T-cell (primary cell): ENCODE results near the gene ACSL3. TPM values are rescaled to one million over a fixed set of nuclear protein-coding genes. Genes with fewer than 3 reads are reported as not detected.

Experiments
- ATAC-seq, 4 experiments: fragments of 200-7000 bp in 3 of 4; fragments of 150-1000 bp in 1 of 4; cut with Tn5 transposase; replicated peaks in 1 of 4; 1 replicate in 3 of 4; 2 replicates in 1 of 4; pipeline ENCODE4 v1.10.0; 2021; ENCODE audit warnings: moderate library complexity in 3 of 4, mild to moderate bottlenecking in 2 of 4, moderate number of reproducible peaks in 1 of 4
- CTCF ChIA-PET, 2 donors: fragments of 300-600 bp; sonication (Branson Sonifier 250); formaldehyde crosslinking; loops; one replicate each; lab custom pipeline; 2022; ENCODE audit warnings: antibody characterized with exemption in 2 of 2; lab: Charles Lee
- POLR2A ChIA-PET, 2 donors: fragments of 300-600 bp; sonication (Branson Sonifier 250); formaldehyde crosslinking; loops; one replicate each; lab custom pipeline; 2022; ENCODE audit warnings: antibody characterized with exemption in 2 of 2; lab: Charles Lee
- DNase-seq, 35 experiments: peaks; one replicate each; pipeline versions ENCODE4 v3.0.0 to v3.0.0-alpha.2; 2013 to 2023
- H3K27ac ChIP-seq: one replicate; pipeline ENCODE4 v1.5.1; 2013; ENCODE audit warnings: low read length
- H3K27me3 ChIP-seq, 2 experiments: replicated peaks in 1 of 2; 1 replicate in 1 of 2; 2 replicates in 1 of 2; pipeline versions ENCODE4 v1.6.1 to v1.7.0; 2013; ENCODE audit warnings: low read length in 1 of 2, mixed read lengths in 1 of 2; ENCODE audit not compliant: control insufficient read depth in 2 of 2, insufficient read depth in 2 of 2; ENCODE audit errors: extremely low read depth in 1 of 2
- H3K36me3 ChIP-seq, 2 donors: 1 replicate in 1 of 2; 2 replicates in 1 of 2; pipeline versions ENCODE4 v1.6.1 to v1.7.0; 2013; ENCODE audit warnings: low read length in 1 of 2; ENCODE audit not compliant: control insufficient read depth in 2 of 2, insufficient read depth in 1 of 2; ENCODE audit errors: extremely low read depth in 1 of 2
- H3K4me1 ChIP-seq, 2 experiments: 1 replicate in 1 of 2; 2 replicates in 1 of 2; pipeline versions ENCODE4 v1.6.1 to v1.7.0; 2013; ENCODE audit warnings: low read length in 2 of 2, mixed read lengths in 1 of 2; ENCODE audit not compliant: insufficient read depth in 2 of 2, control insufficient read depth in 1 of 2; ENCODE audit errors: extremely low read depth in 1 of 2
- H3K4me3 ChIP-seq, 2 donors: 1 replicate in 1 of 2; 2 replicates in 1 of 2; pipeline versions ENCODE4 v1.5.1 to v1.7.0; 2013; ENCODE audit warnings: mild to moderate bottlenecking in 2 of 2, low read length in 1 of 2, moderate library complexity in 1 of 2; ENCODE audit not compliant: control insufficient read depth in 1 of 2; ENCODE audit errors: extremely low read depth in 1 of 2
- H3K9me3 ChIP-seq: 2 replicates; pipeline ENCODE4 v1.7.0; 2013
- H3K27ac Mint-ChIP-seq, 2 donors: one replicate each; pipeline ENCODE4 v1.8.0; 2020 to 2021; ENCODE audit warnings: mild to moderate bottlenecking in 2 of 2, mixed read lengths in 2 of 2
- H3K27me3 Mint-ChIP-seq, 2 donors: one replicate each; pipeline ENCODE4 v1.8.0; 2021 to 2022; ENCODE audit warnings: mixed read lengths in 2 of 2
- H3K36me3 Mint-ChIP-seq: one replicate; pipeline ENCODE4 v1.8.0; 2021; ENCODE audit warnings: mixed read lengths
- H3K4me1 Mint-ChIP-seq, 3 donors: one replicate each; pipeline ENCODE4 v1.8.0; 2020 to 2022; ENCODE audit warnings: mixed read lengths in 3 of 3, mild to moderate bottlenecking in 1 of 3
- H3K4me3 Mint-ChIP-seq, 3 donors: one replicate each; pipeline ENCODE4 v1.8.0; 2020 to 2022; ENCODE audit warnings: mild to moderate bottlenecking in 3 of 3, mixed read lengths in 3 of 3, moderate library complexity in 3 of 3
- H3K9me3 Mint-ChIP-seq, 3 donors: one replicate each; pipeline ENCODE4 v1.8.0; 2020 to 2022; ENCODE audit warnings: mixed read lengths in 3 of 3
- WGBS: methylation state at CpG from one replicate; pipeline ENCODE4 v1.1.5; 2013; ENCODE audit warnings: missing lambda C conversion rate; ENCODE audit not compliant: insufficient coverage; 5-methylcytosine and 5-hydroxymethylcytosine counted together
- total RNA-seq, 35 experiments: library from RNA in 6 of 35; stranded (reverse) in 6 of 35; fragments of 120-200 nt in 1 of 35; gene quantifications; one replicate each; pipeline versions ENCODE4 v1.2.1 to v1.2.4 and lab custom pipeline; 2013 to 2026

Gene ACSL3
- total RNA-seq, 5 donors from 2014 or later (not counting 1 experiment from before 2014, with no cell fraction given), result 23.9 to 82.4 (median 26.5) TPM

DNA sequence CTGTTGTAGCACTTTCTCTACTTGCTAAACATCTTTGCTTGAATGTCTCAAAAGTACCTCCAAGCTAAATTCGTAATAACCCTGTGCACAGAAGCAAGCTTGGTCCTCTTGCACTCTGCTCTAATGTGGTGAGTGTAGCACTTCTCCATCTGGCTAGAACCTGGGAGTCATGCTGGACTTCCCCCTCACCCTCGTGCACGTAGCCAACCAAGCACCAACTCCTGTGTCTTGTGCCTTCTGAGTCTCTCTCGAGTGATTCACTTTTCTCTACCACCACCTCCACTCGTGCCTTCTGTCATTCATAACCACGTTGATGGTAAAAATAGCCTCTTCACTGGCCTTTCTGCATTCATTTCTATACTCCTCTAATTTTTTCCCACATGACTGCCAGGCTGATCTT lies 99.3 kb downstream of the ACSL3 start:
- POLR2A ChIA-PET, result no interaction called here
- Histone ChIP-seq H3K9me3 (no peaks in the 10 kb centered on the region), H3K36me3 (no peaks in the 10 kb centered on the region), H3K27ac (no peak overlapping the region), H3K4me1 (no peaks in the 10 kb centered on the region), H3K27me3 (peaks cover 0 to 5% of the 10 kb centered on the region in 2 experiments), H3K4me3 (no peak overlapping the region)
- ATAC-seq (no peak), DNase-seq (no peak)
- peaks cover 24 to 32% of the 10 kb centered on the region in 2 donors for H3K27me3 Mint-ChIP-seq
- WGBS, result 43% methylated on average over 6 of the region's 6 CpGs
- no peak overlapping the region for H3K27ac Mint-ChIP-seq
- H3K4me1 Mint-ChIP-seq, result no peaks in the 10 kb centered on the region
- H3K36me3 Mint-ChIP-seq, result no peaks in the 10 kb centered on the region
- CTCF ChIA-PET, result no interaction called here
- H3K4me3 Mint-ChIP-seq, result no peak overlapping the region
- no peaks in the 10 kb centered on the region for H3K9me3 Mint-ChIP-seq

DNA sequence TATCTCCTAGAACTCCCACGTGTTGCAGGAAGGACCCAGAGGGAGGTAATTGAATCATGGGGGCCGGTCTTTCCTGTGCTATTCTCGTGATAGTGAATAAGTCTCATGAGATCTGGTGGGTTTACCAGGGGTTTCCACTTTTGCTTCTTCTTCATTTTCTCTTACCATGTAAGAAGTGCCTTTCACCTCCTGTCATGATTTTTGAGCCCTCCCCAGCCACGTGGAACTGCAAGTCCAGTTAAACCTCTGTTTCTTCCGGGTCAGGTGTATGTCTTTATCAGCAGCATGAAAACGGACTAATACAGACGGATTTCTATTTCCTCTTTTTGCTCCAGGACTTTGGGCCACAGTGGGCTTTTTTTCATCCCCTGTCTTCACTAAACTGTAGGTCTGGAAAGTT lies 102.8 kb downstream of the ACSL3 start:
- POLR2A ChIA-PET, result no interaction called here
- H3K27ac ChIP-seq, result no peak overlapping the region
- CTCF ChIA-PET, result no interaction called here
- no peak overlapping the region for H3K4me3 ChIP-seq
- no peaks in the 10 kb centered on the region for H3K36me3 Mint-ChIP-seq
- H3K27ac Mint-ChIP-seq, result no peak overlapping the region
- DNase-seq (no peak), ATAC-seq (no peak)
- no peaks in the 10 kb centered on the region for H3K9me3 Mint-ChIP-seq
- H3K4me1 Mint-ChIP-seq, result no peaks in the 10 kb centered on the region
- H3K9me3 ChIP-seq, result no peaks in the 10 kb centered on the region
- H3K4me3 Mint-ChIP-seq, result no peak overlapping the region
- H3K36me3 ChIP-seq, result no peaks in the 10 kb centered on the region
- no peaks in the 10 kb centered on the region for H3K4me1 ChIP-seq
- H3K27me3 ChIP-seq, result peaks cover 2 to 11% of the 10 kb centered on the region in 2 experiments
- 58% methylated on average over 3 of the region's 7 CpGs for WGBS
- peaks cover 23 to 24% of the 10 kb centered on the region in 2 donors for H3K27me3 Mint-ChIP-seq

DNA sequence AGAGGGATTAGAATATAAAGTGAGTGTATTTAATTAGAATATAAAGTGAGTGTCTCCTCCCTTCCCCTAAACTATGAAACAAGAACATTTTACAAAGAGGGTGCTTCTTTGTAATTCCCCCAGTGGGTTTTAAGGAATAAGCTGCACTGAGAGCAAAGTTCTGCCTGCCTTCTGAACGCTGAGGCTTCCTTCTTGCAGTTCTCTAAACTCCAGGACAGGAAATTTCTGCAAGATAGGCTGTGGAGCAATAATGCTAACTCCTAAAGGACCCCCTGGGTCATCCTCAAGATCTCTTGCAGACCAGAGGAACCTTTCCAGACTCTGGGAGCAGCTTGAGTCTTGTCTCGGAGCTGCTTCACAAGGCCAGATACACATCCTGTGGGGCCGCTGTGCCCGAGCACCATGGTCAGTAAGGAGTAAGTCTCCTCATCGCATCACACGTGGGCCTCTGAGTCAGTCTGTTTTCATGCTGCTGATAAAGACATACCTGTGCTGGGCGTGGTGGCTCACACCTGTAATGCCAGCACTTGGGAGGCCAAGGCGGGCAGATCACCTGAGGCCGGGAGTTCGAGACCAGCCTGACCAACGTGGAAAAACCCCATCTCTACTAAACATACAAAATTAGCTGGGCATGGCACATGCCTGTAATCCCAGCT lies 103.7 kb downstream of the ACSL3 start:
- no peak overlapping the region for H3K27ac Mint-ChIP-seq
- POLR2A ChIA-PET, result no interaction called here
- H3K27ac ChIP-seq, result no peak overlapping the region
- peaks cover 20 to 22% of the 10 kb centered on the region in 2 donors for H3K27me3 Mint-ChIP-seq
- H3K36me3 Mint-ChIP-seq, result no peaks in the 10 kb centered on the region
- H3K27me3 ChIP-seq, result peaks cover 2 to 6% of the 10 kb centered on the region in 2 experiments
- no peak overlapping the region for H3K4me3 Mint-ChIP-seq
- H3K36me3 ChIP-seq, result no peaks in the 10 kb centered on the region
- ATAC-seq, result no peak
- WGBS, result 86% methylated on average over 7 of the region's 11 CpGs
- H3K9me3 Mint-ChIP-seq, result no peaks in the 10 kb centered on the region
- no peaks in the 10 kb centered on the region for H3K9me3 ChIP-seq
- no peak overlapping the region for H3K4me3 ChIP-seq
- no peak for DNase-seq
- H3K4me1 ChIP-seq, result no peaks in the 10 kb centered on the region
- no peaks in the 10 kb centered on the region for H3K4me1 Mint-ChIP-seq
- CTCF ChIA-PET, result no interaction called here

DNA sequence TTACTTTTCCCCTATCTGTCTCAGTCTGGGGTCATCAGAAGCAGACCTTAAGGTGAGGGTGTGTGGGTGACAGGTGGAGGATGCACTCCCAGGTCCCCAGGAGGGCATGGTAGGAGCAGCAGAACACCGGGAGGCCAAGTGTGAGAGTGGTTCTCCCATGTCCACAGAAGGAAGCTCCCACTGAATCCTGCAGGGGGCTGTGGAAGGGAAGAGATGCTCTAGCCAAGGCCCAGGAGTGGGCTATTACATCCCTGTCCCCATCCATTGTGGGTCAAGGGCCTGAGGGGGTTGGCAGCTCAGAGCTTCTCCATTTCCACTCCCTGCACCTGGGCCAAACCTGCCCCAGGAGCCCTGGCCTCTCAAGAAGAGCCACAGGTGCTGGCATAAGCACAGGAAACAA lies 104.7 kb downstream of the ACSL3 start:
- no peaks in the 10 kb centered on the region for H3K4me1 ChIP-seq
- no CpG with 5 or more reads among the region's 1 CpG for WGBS
- CTCF ChIA-PET, result no interaction called here

DNA sequence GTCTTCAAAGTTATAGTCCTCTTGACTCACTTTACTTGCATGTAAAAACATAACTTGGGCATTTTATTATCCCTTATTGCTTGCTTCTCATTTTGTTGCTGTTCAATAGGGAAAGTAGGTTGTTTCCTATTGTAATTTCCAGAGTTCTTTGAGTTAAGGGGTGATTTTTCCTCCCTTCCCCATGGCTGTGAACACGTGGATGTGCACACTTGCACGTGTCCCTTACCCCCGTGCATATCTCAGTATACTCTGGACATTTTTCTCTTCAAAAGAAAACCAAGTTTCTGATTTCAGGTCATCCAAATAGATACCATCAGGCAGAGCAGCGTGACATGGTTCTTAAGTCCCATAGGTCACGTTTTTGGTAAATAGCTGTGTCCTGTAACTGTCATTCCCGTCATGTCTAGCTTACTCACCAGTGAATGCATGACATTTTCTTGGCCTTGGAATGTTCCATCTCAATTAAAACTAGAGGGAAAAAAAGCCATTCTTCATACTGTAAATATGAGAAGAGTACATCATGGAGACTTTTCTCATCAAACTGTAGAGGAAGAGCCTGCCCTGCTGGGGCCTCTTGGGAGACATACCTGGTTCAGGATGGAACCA lies 107.8 kb downstream of the ACSL3 start:
- no peaks in the 10 kb centered on the region for H3K4me1 Mint-ChIP-seq
- peaks cover 0 to 2% of the 10 kb centered on the region in 2 donors for H3K27me3 Mint-ChIP-seq
- no peak overlapping the region for H3K27ac Mint-ChIP-seq
- ATAC-seq (no peak), DNase-seq (no peak)
- H3K9me3 Mint-ChIP-seq, result no peaks in the 10 kb centered on the region
- ChIA-PET CTCF (no interaction called here), POLR2A (no interaction called here)
- no peaks in the 10 kb centered on the region for H3K9me3 ChIP-seq
- H3K36me3 ChIP-seq, result no peaks in the 10 kb centered on the region
- peaks cover 2 to 18% of the 10 kb centered on the region in 2 experiments for H3K27me3 ChIP-seq
- 66% methylated on average over 3 of the region's 6 CpGs for WGBS
- no peak overlapping the region for H3K27ac ChIP-seq
- no peaks in the 10 kb centered on the region for H3K4me1 ChIP-seq
- no peak overlapping the region for H3K4me3 Mint-ChIP-seq
- H3K4me3 ChIP-seq, result no peak overlapping the region
- H3K36me3 Mint-ChIP-seq, result no peaks in the 10 kb centered on the region

More for the DNA sequence above, 104.7 kb downstream of the ACSL3 start:
- Histone ChIP-seq H3K9me3 (no peaks in the 10 kb centered on the region), H3K27me3 (peaks cover 2 to 6% of the 10 kb centered on the region in 2 experiments), H3K36me3 (no peaks in the 10 kb centered on the region), H3K27ac (no peak overlapping the region), H3K4me3 (no peak overlapping the region)
- H3K27ac Mint-ChIP-seq, result no peak overlapping the region
- H3K4me1 Mint-ChIP-seq, result no peaks in the 10 kb centered on the region
- H3K36me3 Mint-ChIP-seq, result no peaks in the 10 kb centered on the region
- no peak overlapping the region for H3K4me3 Mint-ChIP-seq
- peaks cover 10 to 15% of the 10 kb centered on the region in 2 donors for H3K27me3 Mint-ChIP-seq
- DNase-seq (no peak), ATAC-seq (no peak)
- POLR2A ChIA-PET, result no interaction called here
- no peaks in the 10 kb centered on the region for H3K9me3 Mint-ChIP-seq

DNA sequence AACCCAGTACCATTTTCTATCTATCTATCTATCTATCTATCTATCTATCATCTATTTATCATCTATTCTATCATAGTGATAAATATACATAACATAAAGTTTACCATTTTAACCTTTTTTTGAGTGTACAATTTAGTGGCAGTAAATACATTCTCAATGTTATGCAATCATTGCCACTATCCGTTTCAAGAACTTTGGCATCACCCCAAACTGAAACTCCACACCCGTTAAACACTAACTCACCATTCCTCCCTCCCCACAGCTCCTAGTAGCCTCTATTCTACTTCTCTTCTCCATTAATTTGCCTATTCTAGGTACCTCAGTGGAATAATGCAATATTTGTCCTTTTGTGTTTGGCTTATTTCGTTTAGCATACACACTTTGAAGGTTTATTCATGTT lies 108.7 kb downstream of the ACSL3 start:
- Histone ChIP-seq H3K27me3 (peaks cover 2 to 18% of the 10 kb centered on the region in 2 experiments), H3K27ac (no peak overlapping the region), H3K9me3 (no peaks in the 10 kb centered on the region), H3K36me3 (no peaks in the 10 kb centered on the region), H3K4me3 (no peak overlapping the region), H3K4me1 (no peaks in the 10 kb centered on the region)
- ATAC-seq (no peak), DNase-seq (no peak)
- ChIA-PET CTCF (interaction anchor here in 1 of 2 donors (1.1 kb wide), 1 partner anchor 829 kb away, joined by 4 read pairs; no protein-coding TSS in a partner anchor), POLR2A (no interaction called here)
- Mint-ChIP-seq H3K36me3 (no peaks in the 10 kb centered on the region), H3K27me3 (peaks cover 0 to 2% of the 10 kb centered on the region in 2 donors), H3K4me3 (no peak overlapping the region), H3K27ac (no peak overlapping the region), H3K4me1 (no peaks in the 10 kb centered on the region), H3K9me3 (no peaks in the 10 kb centered on the region)
- WGBS, result 32% methylated on average over 2 of the region's 3 CpGs
